ENCODE data around the gene PLGRKT. TPM values are rescaled to one million over a fixed set of nuclear protein-coding genes. Genes with fewer than 3 reads are reported as not detected.

Gene PLGRKT
- total and polyA plus RNA-seq, 10 donors: 12.8 to 27.9 (median 18.3) TPM

- TF ChIP-seq POLR2A (IDR thresholded peaks at IDR 0.05) (no peak), POLR2AphosphoS5 (IDR thresholded peaks at IDR 0.05) (no peak), CTCF (IDR thresholded peaks at IDR 0.05 in 8 of 11, conservative IDR thresholded peaks at IDR 0.05 in 3 of 11) (no peak)
- Histone ChIP-seq H3K27ac (no peak overlapping the region), H3K36me3 (peaks cover 0 to 38% (median 9%) of the 10 kb centered on the region in 6 donors), H3K4me3 (no peak overlapping the region), H3K27me3 (replicated peaks in 1 of 7) (no peaks in the 10 kb centered on the region), H3K4me1 (peaks cover 0 to 7% (median 0%) of the 10 kb centered on the region in 6 donors), H3K9me3 (no peaks in the 10 kb centered on the region)
- 88 to 98% (median 93%) methylated on average over 1 of the region's 1 CpG for WGBS, 5 donors
- DNase-seq: no peak
- intact Hi-C loops (cut with DNase I; ENCODE audit: low total_unique reads): no loop called here
These were observed 80.2 kb downstream of the PLGRKT start for GRCh38 chr9:5357431-5358105.

GRCh38 chr9:5355817-5356216 is 81.9 kb downstream of the PLGRKT start:
- no peaks in the 10 kb centered on the region for H3K27me3 ChIP-seq (replicated peaks in 1 of 7)
- peaks cover 0 to 33% (median 9%) of the 10 kb centered on the region in 6 donors for H3K36me3 ChIP-seq
- TF ChIP-seq CTCF (IDR thresholded peaks at IDR 0.05 in 8 of 11, conservative IDR thresholded peaks at IDR 0.05 in 3 of 11) (no peak), POLR2A (IDR thresholded peaks at IDR 0.05) (no peak), POLR2AphosphoS5 (IDR thresholded peaks at IDR 0.05) (no peak)
- peaks cover 0 to 13% (median 0%) of the 10 kb centered on the region in 6 donors for H3K4me1 ChIP-seq
- no peak overlapping the region for H3K27ac ChIP-seq
- WGBS, 5 donors: 93 to 98% (median 97%) methylated on average over 2 of the region's 2 CpGs
- H3K4me3 ChIP-seq: no peak overlapping the region
- peaks cover 0 to 4% (median 0%) of the 10 kb centered on the region in 8 donors for H3K9me3 ChIP-seq
- DNase-seq: no peak
- intact Hi-C loops (cut with DNase I; ENCODE audit: low total_unique reads): no loop called here

- H3K36me3 ChIP-seq: peaks cover 0 to 28% (median 9%) of the 10 kb centered on the region in 6 donors
- no peak for TF ChIP-seq CTCF (IDR thresholded peaks at IDR 0.05 in 8 of 11, conservative IDR thresholded peaks at IDR 0.05 in 3 of 11)
- no peak for TF ChIP-seq POLR2AphosphoS5 (IDR thresholded peaks at IDR 0.05)
- no peak for TF ChIP-seq POLR2A (IDR thresholded peaks at IDR 0.05)
- peaks cover 0 to 13% (median 0%) of the 10 kb centered on the region in 6 donors for H3K4me1 ChIP-seq
- DNase-seq: no peak
- peaks cover 0 to 10% (median 4%) of the 10 kb centered on the region in 8 donors for H3K9me3 ChIP-seq
- H3K4me3 ChIP-seq: no peak overlapping the region
- intact Hi-C loops (cut with DNase I; ENCODE audit: low total_unique reads): no loop called here
- 93 to 98% (median 97%) methylated on average over 1 of the region's 1 CpG for WGBS, 5 donors
- no peak overlapping the region for H3K27ac ChIP-seq
- H3K27me3 ChIP-seq (replicated peaks in 1 of 7): no peaks in the 10 kb centered on the region
These were observed 82.5 kb downstream of the PLGRKT start for GRCh38 chr9:5355226-5355625.

- no peak overlapping the region for H3K4me3 ChIP-seq
- H3K27ac ChIP-seq: no peak overlapping the region
- H3K27me3 ChIP-seq (replicated peaks in 1 of 7): no peaks in the 10 kb centered on the region
- no peak for TF ChIP-seq POLR2A (IDR thresholded peaks at IDR 0.05)
- TF ChIP-seq POLR2AphosphoS5 (IDR thresholded peaks at IDR 0.05): no peak
- no peak for TF ChIP-seq CTCF (IDR thresholded peaks at IDR 0.05 in 8 of 11, conservative IDR thresholded peaks at IDR 0.05 in 3 of 11)
- peaks cover 0 to 20% (median 14%) of the 10 kb centered on the region in 8 donors for H3K9me3 ChIP-seq
- intact Hi-C loops (cut with DNase I; ENCODE audit: low total_unique reads): no loop called here
- peaks cover 0 to 24% (median 9%) of the 10 kb centered on the region in 6 donors for H3K36me3 ChIP-seq
- no peak for DNase-seq
- 89 to 98% (median 94%) methylated on average over 2 of the region's 2 CpGs for WGBS, 5 donors
- peaks cover 0 to 13% (median 0%) of the 10 kb centered on the region in 6 donors for H3K4me1 ChIP-seq
These were observed 83.5 kb downstream of the PLGRKT start for GRCh38 chr9:5354184-5354583.
